ENCODE data around the gene AGFG1.

GRCh38 chr2:227462972-227463931 is 8.7 kb upstream of the AGFG1 start:
- TF ChIP-seq, protein P1, sequence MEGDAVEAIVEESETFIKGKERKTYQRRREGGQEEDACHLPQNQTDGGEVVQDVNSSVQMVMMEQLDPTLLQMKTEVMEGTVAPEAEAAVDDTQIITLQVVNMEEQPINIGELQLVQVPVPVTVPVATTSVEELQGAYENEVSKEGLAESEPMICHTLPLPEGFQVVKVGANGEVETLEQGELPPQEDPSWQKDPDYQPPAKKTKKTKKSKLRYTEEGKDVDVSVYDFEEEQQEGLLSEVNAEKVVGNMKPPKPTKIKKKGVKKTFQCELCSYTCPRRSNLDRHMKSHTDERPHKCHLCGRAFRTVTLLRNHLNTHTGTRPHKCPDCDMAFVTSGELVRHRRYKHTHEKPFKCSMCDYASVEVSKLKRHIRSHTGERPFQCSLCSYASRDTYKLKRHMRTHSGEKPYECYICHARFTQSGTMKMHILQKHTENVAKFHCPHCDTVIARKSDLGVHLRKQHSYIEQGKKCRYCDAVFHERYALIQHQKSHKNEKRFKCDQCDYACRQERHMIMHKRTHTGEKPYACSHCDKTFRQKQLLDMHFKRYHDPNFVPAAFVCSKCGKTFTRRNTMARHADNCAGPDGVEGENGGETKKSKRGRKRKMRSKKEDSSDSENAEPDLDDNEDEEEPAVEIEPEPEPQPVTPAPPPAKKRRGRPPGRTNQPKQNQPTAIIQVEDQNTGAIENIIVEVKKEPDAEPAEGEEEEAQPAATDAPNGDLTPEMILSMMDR (IDR thresholded peaks at IDR 0.05): no peak
- TF ChIP-seq POLR2A (IDR thresholded peaks at IDR 0.05): no peak
